Keratinocyte (primary cell): Measurements from ENCODE around the gene NDUFS2. TPM values are rescaled to one million over a fixed set of nuclear protein-coding genes. Genes with fewer than 3 reads are reported as not detected.

Source experiments
- DNase-seq: peaks from one replicate; pipeline ENCODE4 v3.0.0-alpha.2; 2011; ENCODE audit warnings: low read depth, missing footprints, low spot score
- FAIRE-seq: peaks from 2 replicates; lab custom pipeline; 2011; peaks lifted over from hg19 to GRCh38; lab: Jason Lieb, UNC
- H2AFZ ChIP-seq: 2 replicates; pipeline ENCODE4 v1.6.0; 2012; ENCODE audit warnings: low read length, control low read depth, inconsistent platforms; ENCODE audit not compliant: control insufficient read depth
- H3K27ac ChIP-seq: 2 replicates; pipeline ENCODE4 v1.5.1; 2011; ENCODE audit warnings: low read length; ENCODE audit not compliant: control insufficient read depth, insufficient read depth
- H3K27me3 ChIP-seq: 3 replicates; pipeline ENCODE4 v1.6.0; 2011; ENCODE audit warnings: low read length; ENCODE audit not compliant: control insufficient read depth, insufficient read depth; ENCODE audit errors: extremely low read depth
- H3K36me3 ChIP-seq, 2 experiments: 2 replicates in 1 of 2; 3 replicates in 1 of 2; pipeline ENCODE4 v1.5.1; 2011; ENCODE audit warnings: low read length in 2 of 2, mild to moderate bottlenecking in 1 of 2; ENCODE audit not compliant: control insufficient read depth in 2 of 2, insufficient read depth in 2 of 2; ENCODE audit errors: extremely low read depth in 1 of 2
- H3K4me1 ChIP-seq: 3 replicates; pipeline ENCODE4 v1.5.1; 2011; ENCODE audit warnings: low read length; ENCODE audit not compliant: control insufficient read depth, insufficient read depth; ENCODE audit errors: extremely low read depth
- H3K4me2 ChIP-seq: 3 replicates; pipeline ENCODE4 v1.6.0; 2011; ENCODE audit warnings: low read depth, low read length; ENCODE audit not compliant: control insufficient read depth, insufficient read depth; ENCODE audit errors: extremely low read depth
- H3K4me3 ChIP-seq, 3 experiments: fragments of 200-600 bp in 1 of 3; sonication (generic) in 1 of 3; 2 replicates in 2 of 3; 3 replicates in 1 of 3; pipeline ENCODE4 v1.5.1; 2011 to 2016; ENCODE audit warnings: low read length in 3 of 3, mild to moderate bottlenecking in 3 of 3, control low read depth in 2 of 3, inconsistent platforms in 1 of 3, low read depth in 1 of 3, mixed read lengths in 1 of 3, mixed run types in 1 of 3, moderate library complexity in 1 of 3; ENCODE audit not compliant: control insufficient read depth in 2 of 3, insufficient read depth in 2 of 3; ENCODE audit errors: extremely low read depth in 1 of 3
- H3K79me2 ChIP-seq: 2 replicates; pipeline ENCODE4 v1.6.0; 2012; ENCODE audit warnings: low read length; ENCODE audit not compliant: control insufficient read depth, insufficient read depth
- H3K9ac ChIP-seq: 3 replicates; pipeline ENCODE4 v1.6.0; 2011; ENCODE audit warnings: low read length; ENCODE audit not compliant: control insufficient read depth, insufficient read depth; ENCODE audit errors: extremely low read depth
- H3K9me1 ChIP-seq: 3 replicates; pipeline ENCODE4 v1.6.0; 2011; ENCODE audit warnings: low read length; ENCODE audit not compliant: control insufficient read depth, insufficient read depth; ENCODE audit errors: extremely low read depth
- H3K9me3 ChIP-seq: 2 replicates; pipeline ENCODE4 v1.5.1; 2012; ENCODE audit warnings: low read depth, low read length; ENCODE audit not compliant: control insufficient read depth
- H4K20me1 ChIP-seq: 3 replicates; pipeline ENCODE4 v1.6.0; 2011; ENCODE audit warnings: low read length; ENCODE audit not compliant: control insufficient read depth, insufficient read depth; ENCODE audit errors: extremely low read depth
- CTCF ChIP-seq, 3 experiments: IDR thresholded peaks in 1 of 3; conservative IDR thresholded peaks in 1 of 3; optimal IDR thresholded peaks in 1 of 3; 2 replicates in 2 of 3; 3 replicates in 1 of 3; pipeline versions ENCODE3 to v1.5.1; 2011; ENCODE audit warnings: low read length in 3 of 3, mild to moderate bottlenecking in 3 of 3, moderate library complexity in 2 of 3, control low read depth in 1 of 3, inconsistent platforms in 1 of 3; ENCODE audit not compliant: insufficient read depth in 2 of 3; ENCODE audit errors: extremely low read depth in 1 of 3
- EZH2 ChIP-seq: IDR thresholded peaks from one replicate; pipeline ENCODE4 v1.6.1; 2012; ENCODE audit warnings: inconsistent platforms, mild to moderate bottlenecking, low read length, moderate library complexity
- dilution Hi-C: fragments of 300-500 bp; cut with MboI; formaldehyde crosslinking; loops from one replicate; pipeline ENCODE4 v1.7.0; 2020; ENCODE audit warnings: low sequenced_read_pairs; ENCODE audit not compliant: extremely low pct_ligation_motif_present
- polyA plus RNA-seq, 5 experiments: library from polyadenylated mRNA; depleted of rRNA in 3 of 5; stranded (reverse) in 3 of 5; stranded (forward) in 1 of 5; unstranded in 1 of 5; fragments of >200 nt; gene quantifications; 1 replicate in 1 of 5; 2 replicates in 3 of 5; 3 replicates in 1 of 5; pipeline versions ENCODE4 v1.2.1 to v1.2.3, GENCODE V29; 2011 to 2012; ENCODE audit warnings: missing spikeins in 2 of 5, low read depth in 1 of 5, low replicate concordance in 1 of 5

The NDUFS2 gene
- polyA plus RNA-seq, 1 donor (not counting 4 experiments of a cell fraction or from before 2014, with no cell fraction given) = 136 TPM

GRCh38 chr1:161190962-161191521 lies 11.1 kb upstream of the NDUFS2 start:
- H3K9ac ChIP-seq = no peak overlapping the region
- no peak for FAIRE-seq
- dilution Hi-C loops = no loop called here

GRCh38 chr1:161191971-161192370 lies 10.2 kb upstream of the NDUFS2 start:
- DNase-seq (no peak), FAIRE-seq (no peak)
- Histone ChIP-seq H3K4me3 (no peak overlapping the region), H3K79me2 (no peaks in the 10 kb centered on the region), H3K36me3 (no peaks in the 10 kb centered on the region), H2AFZ (no peak overlapping the region), H3K27ac (no peak overlapping the region), H3K4me2 (no peak overlapping the region), H3K9me1 (no peaks in the 10 kb centered on the region), H4K20me1 (no peaks in the 10 kb centered on the region), H3K4me1 (no peaks in the 10 kb centered on the region), H3K9me3 (no peaks in the 10 kb centered on the region), H3K9ac (no peak overlapping the region), H3K27me3 (no peaks in the 10 kb centered on the region)
- no peak for TF ChIP-seq EZH2
- TF ChIP-seq CTCF (optimal IDR thresholded peaks at IDR 0.05 in 1 of 3, IDR thresholded peaks at IDR 0.05 in 1 of 3, conservative IDR thresholded peaks at IDR 0.05 in 1 of 3; ENCODE audit: extremely low read depth in 1 of 3, insufficient read depth in 2 of 3, low read length in 3 of 3) = no peak
- dilution Hi-C loops = no loop called here

More at GRCh38 chr1:161190962-161191521, 11.1 kb upstream of the NDUFS2 start:
- no peak for TF ChIP-seq EZH2
- Histone ChIP-seq H3K9me1 (no peaks in the 10 kb centered on the region), H3K4me1 (no peaks in the 10 kb centered on the region), H2AFZ (no peak overlapping the region), H3K4me2 (no peak overlapping the region), H3K9me3 (no peaks in the 10 kb centered on the region), H4K20me1 (no peaks in the 10 kb centered on the region), H3K36me3 (no peaks in the 10 kb centered on the region), H3K79me2 (no peaks in the 10 kb centered on the region), H3K27ac (no peak overlapping the region), H3K27me3 (no peaks in the 10 kb centered on the region), H3K4me3 (no peak overlapping the region)
- DNase-seq = no peak
